Measurements from ENCODE around the gene ELK4. TPM values are rescaled to one million over a fixed set of nuclear protein-coding genes. Genes with fewer than 3 reads are reported as not detected.

The ELK4 gene
- total and polyA plus RNA-seq, 2 of the 8 experiments (the other 6 are each of a cell fraction or from before 2014, with no cell fraction given), result 2.9 to 26.3 TPM

- Histone ChIP-seq H4K91ac (replicated peaks; ENCODE audit: insufficient read length, low read length) (no peak overlapping the region), H2AFZ (ENCODE audit: low read length) (no peak overlapping the region), H3K79me1 (ENCODE audit: low read depth, low read length) (no peaks in the 10 kb centered on the region), H3K9me3 (ENCODE audit: insufficient read depth in 2 of 2, low read depth in 1 of 2, low read length in 1 of 2) (no peaks in the 10 kb centered on the region), H3K4me2 (ENCODE audit: insufficient read depth in 1 of 2, low read depth in 2 of 2, low read length in 2 of 2) (no peak overlapping the region), H3K4me3 (ENCODE audit: extremely low read depth in 1 of 4, insufficient read depth in 2 of 4, low read depth in 3 of 4, low read length in 4 of 4) (no peak overlapping the region), H3K79me2 (ENCODE audit: control insufficient read depth in 1 of 2, insufficient read depth in 2 of 2, low read length in 2 of 2) (no peaks in the 10 kb centered on the region), H3K18ac (ENCODE audit: extremely low read depth, low read length) (no peak overlapping the region), H3K4ac (replicated peaks; ENCODE audit: insufficient read length, low read depth, low read length) (no peak overlapping the region), H2BK5ac (ENCODE audit: low read depth, low read length) (no peak overlapping the region), H4K8ac (ENCODE audit: extremely low read depth, insufficient read depth, low read length) (no peak overlapping the region), H3K9ac (replicated peaks in 1 of 4; ENCODE audit: extremely low read depth in 1 of 4, low read depth in 3 of 4, low read length in 3 of 4) (no peak overlapping the region), H3K23me2 (ENCODE audit: low read depth, low read length) (peaks cover 1% of the 10 kb centered on the region; the same call in 1 of the 2 replicates), H4K20me1 (replicated peaks in 1 of 2; ENCODE audit: control insufficient read depth in 1 of 2, insufficient read depth in 2 of 2, low read length in 2 of 2) (no peaks in the 10 kb centered on the region), H3K36me3 (ENCODE audit: control insufficient read depth in 2 of 4, insufficient read depth in 4 of 4, low read length in 3 of 4) (no peaks in the 10 kb centered on the region), H3K27me3 (replicated peaks in 1 of 4; ENCODE audit: control insufficient read depth in 3 of 4, extremely low read depth in 1 of 4, insufficient read depth in 3 of 4, low read length in 3 of 4) (0 out of 7 replicates have a peak, but pooled peaks cover 0 to 2% (median 0%) of the 10 kb centered on the region in 4 experiments), H4K5ac (ENCODE audit: insufficient read length, low read depth, low read length) (no peak overlapping the region), H2BK12ac (ENCODE audit: low read depth, low read length) (no peak overlapping the region), H3K4me1 (replicated peaks in 1 of 4; ENCODE audit: control insufficient read depth in 3 of 4, insufficient read depth in 4 of 4, low read length in 3 of 4) (peaks cover 0 to 7% (median 4%) of the 10 kb centered on the region in 4 experiments; a peak in 5 of 7 replicates), H3K23ac (ENCODE audit: insufficient read length) (no peak overlapping the region), H3K56ac (replicated peaks; ENCODE audit: insufficient read length, low read depth, low read length) (no peak overlapping the region), H2BK120ac (replicated peaks; ENCODE audit: low read depth, low read length) (no peak overlapping the region), H2AK5ac (ENCODE audit: low read depth, low read length) (no peak overlapping the region), H2BK15ac (ENCODE audit: low read length) (no peak overlapping the region), H3K27ac (ENCODE audit: low read depth, low read length) (no peak overlapping the region), H3K14ac (ENCODE audit: insufficient read length) (no peak overlapping the region), H2BK20ac (ENCODE audit: low read length) (no peak overlapping the region)
- WGBS, 2 experiments (ENCODE audit: extremely low coverage in 1 of 2, insufficient coverage in 1 of 2, insufficient read length in 1 of 2, insufficient replicate concordance in 2 of 2, low coverage in 1 of 2, low lambda C conversion rate in 2 of 2, missing lambda C conversion rate in 1 of 2), result 94% methylated on average over 7 of the region's 7 CpGs; no CpG with 5 or more reads in 1 of the 2 experiments
- CTCF ChIA-PET (ENCODE audit: partially characterized antibody), result interaction anchor here (0.6 to 15.6 kb wide), 32 partner anchors 10 to 389 kb away, joined by 3 to 322 read pairs (median 6); partner anchors contain the start of genes ELK4 and SLC45A3
- DNase-seq (ENCODE audit: low read depth in 1 of 2, low spot score in 2 of 2) (no peak), FAIRE-seq (no peak)
- POLR2A ChIA-PET (ENCODE audit: partially characterized antibody), result interaction anchor here (0.6 to 1.8 kb wide), 9 partner anchors 10 to 109 kb away, joined by 3 to 18 read pairs (median 4); partner anchors contain the start of gene ELK4
- no peak for TF ChIP-seq GABPA (IDR thresholded peaks at IDR 0.05; ENCODE audit: borderline replicate concordance, insufficient read depth, low read length)
- TF ChIP-seq CHD1 (IDR thresholded peaks at IDR 0.05; ENCODE audit: low read depth, low read length), result no peak
Observed at GRCh38 chr1:205589046-205589445, 42.8 kb downstream of the ELK4 start.
